ENCODE data around the gene NFATC1.

The NFATC1 gene

GRCh38 chr18:79567481-79568147, 171.9 kb downstream of the NFATC1 start:
- Histone ChIP-seq H3K18ac (ENCODE audit: low read length) (peak overlapping the region; percentile 95), H3K9me3 (replicated peaks in 1 of 2; ENCODE audit: control insufficient read depth in 2 of 2, insufficient read depth in 1 of 2, low read depth in 1 of 2, low read length in 2 of 2) (no peaks in the 10 kb centered on the region), H2BK5ac (ENCODE audit: low read length) (peak overlapping the region; percentile 57), H2BK12ac (ENCODE audit: low read length) (no peak overlapping the region), H2AK5ac (ENCODE audit: low read depth, low read length) (peak overlapping the region; percentile 70), H3K79me1 (ENCODE audit: low read depth, low read length) (no peaks in the 10 kb centered on the region), H3K36me3 (replicated peaks in 1 of 2; ENCODE audit: control insufficient read depth in 2 of 2, insufficient read depth in 2 of 2, low read length in 2 of 2) (no peaks in the 10 kb centered on the region), H2BK15ac (ENCODE audit: low read length) (no peak overlapping the region), H3K4me1 (ENCODE audit: control insufficient read depth in 2 of 2, insufficient read depth in 1 of 2, low read depth in 1 of 2, low read length in 2 of 2) (peaks cover 10 to 24% of the 10 kb centered on the region in 2 donors), H3K23ac (ENCODE audit: low read depth, low read length, poor library complexity) (no peak overlapping the region), H3K4me3 (ENCODE audit: low read length in 2 of 2) (no peak overlapping the region), H3K4me2 (ENCODE audit: insufficient read depth, low read length, poor library complexity, severe bottlenecking) (peak overlapping the region; percentile 13), H3K14ac (ENCODE audit: low read length) (no peak overlapping the region), H3K27me3 (ENCODE audit: control insufficient read depth in 3 of 3, insufficient read depth in 3 of 3, low read depth in 1 of 3, low read length in 3 of 3) (no peaks in the 10 kb centered on the region), H2BK120ac (ENCODE audit: low read depth, low read length) (peak overlapping the region; percentile 81), H4K8ac (ENCODE audit: low read depth, low read length) (peak overlapping the region; percentile 66), H3K27ac (replicated peaks; ENCODE audit: low read length) (peak overlapping the region; percentile 68), H4K91ac (ENCODE audit: low read depth, low read length, poor library complexity) (peak overlapping the region; percentile 90), H3K4ac (ENCODE audit: low read length) (no peak overlapping the region), H2AFZ (ENCODE audit: low read length) (peak overlapping the region; percentile 86), H3K9ac (ENCODE audit: low read depth, low read length, poor library complexity) (no peak overlapping the region)
- WGBS, 2 donors (ENCODE audit: extremely low coverage in 2 of 2, insufficient read length in 2 of 2, insufficient replicate concordance in 1 of 2), result no CpG with 5 or more reads among the region's 28 CpGs
- DNase-seq (ENCODE audit: low spot score), result peak; percentile 58

GRCh38 chr18:79568543-79569205, 172.9 kb downstream of the NFATC1 start:
- DNase-seq (ENCODE audit: low spot score), result no peak
- no CpG with 5 or more reads among the region's 13 CpGs for WGBS, 2 donors (ENCODE audit: extremely low coverage in 2 of 2, insufficient read length in 2 of 2, insufficient replicate concordance in 1 of 2)
- Histone ChIP-seq H3K4me3 (ENCODE audit: low read length in 2 of 2) (no peak overlapping the region), H2BK5ac (ENCODE audit: low read length) (no peak overlapping the region), H3K18ac (ENCODE audit: low read length) (no peak overlapping the region), H3K23ac (ENCODE audit: low read depth, low read length, poor library complexity) (no peak overlapping the region), H3K9me3 (replicated peaks in 1 of 2; ENCODE audit: control insufficient read depth in 2 of 2, insufficient read depth in 1 of 2, low read depth in 1 of 2, low read length in 2 of 2) (peaks cover 5 to 10% of the 10 kb centered on the region in 2 donors), H3K4ac (ENCODE audit: low read length) (no peak overlapping the region), H2BK15ac (ENCODE audit: low read length) (no peak overlapping the region), H3K14ac (ENCODE audit: low read length) (no peak overlapping the region), H3K4me2 (ENCODE audit: insufficient read depth, low read length, poor library complexity, severe bottlenecking) (no peak overlapping the region), H2AFZ (ENCODE audit: low read length) (no peak overlapping the region), H2BK12ac (ENCODE audit: low read length) (no peak overlapping the region), H3K27me3 (ENCODE audit: control insufficient read depth in 3 of 3, insufficient read depth in 3 of 3, low read depth in 1 of 3, low read length in 3 of 3) (no peaks in the 10 kb centered on the region), H2AK5ac (ENCODE audit: low read depth, low read length) (peak overlapping the region; percentile 21), H3K36me3 (replicated peaks in 1 of 2; ENCODE audit: control insufficient read depth in 2 of 2, insufficient read depth in 2 of 2, low read length in 2 of 2) (no peaks in the 10 kb centered on the region), H3K79me1 (ENCODE audit: low read depth, low read length) (no peaks in the 10 kb centered on the region), H4K91ac (ENCODE audit: low read depth, low read length, poor library complexity) (no peak overlapping the region), H3K4me1 (ENCODE audit: control insufficient read depth in 2 of 2, insufficient read depth in 1 of 2, low read depth in 1 of 2, low read length in 2 of 2) (peaks cover 10 to 24% of the 10 kb centered on the region in 2 donors), H3K9ac (ENCODE audit: low read depth, low read length, poor library complexity) (no peak overlapping the region), H4K8ac (ENCODE audit: low read depth, low read length) (no peak overlapping the region), H3K27ac (replicated peaks; ENCODE audit: low read length) (no peak overlapping the region), H2BK120ac (ENCODE audit: low read depth, low read length) (no peak overlapping the region)

- Histone ChIP-seq H2BK5ac (ENCODE audit: low read length) (no peak overlapping the region), H2BK12ac (ENCODE audit: low read length) (peak overlapping the region; percentile 98), H3K4me2 (ENCODE audit: insufficient read depth, low read length, poor library complexity, severe bottlenecking) (no peak overlapping the region), H2BK15ac (ENCODE audit: low read length) (peak overlapping the region; percentile 6), H2AFZ (ENCODE audit: low read length) (no peak overlapping the region), H3K18ac (ENCODE audit: low read length) (peak overlapping the region; percentile 29), H3K27me3 (ENCODE audit: control insufficient read depth in 3 of 3, insufficient read depth in 3 of 3, low read depth in 1 of 3, low read length in 3 of 3) (no peaks in the 10 kb centered on the region), H4K91ac (ENCODE audit: low read depth, low read length, poor library complexity) (peak overlapping the region; percentile 76), H3K79me1 (ENCODE audit: low read depth, low read length) (no peaks in the 10 kb centered on the region), H4K8ac (ENCODE audit: low read depth, low read length) (no peak overlapping the region), H3K9me3 (replicated peaks in 1 of 2; ENCODE audit: control insufficient read depth in 2 of 2, insufficient read depth in 1 of 2, low read depth in 1 of 2, low read length in 2 of 2) (peaks cover 10 to 14% of the 10 kb centered on the region in 2 donors), H3K4me3 (ENCODE audit: low read length in 2 of 2) (peak overlapping the region in 1 of 2 donors; percentile 25), H3K23ac (ENCODE audit: low read depth, low read length, poor library complexity) (peak overlapping the region; percentile 76), H3K14ac (ENCODE audit: low read length) (peak overlapping the region; percentile 40), H3K36me3 (replicated peaks in 1 of 2; ENCODE audit: control insufficient read depth in 2 of 2, insufficient read depth in 2 of 2, low read length in 2 of 2) (no peaks in the 10 kb centered on the region), H3K4ac (ENCODE audit: low read length) (peak overlapping the region; percentile 4), H2BK120ac (ENCODE audit: low read depth, low read length) (no peak overlapping the region), H3K4me1 (ENCODE audit: control insufficient read depth in 2 of 2, insufficient read depth in 1 of 2, low read depth in 1 of 2, low read length in 2 of 2) (peaks cover 10 to 24% of the 10 kb centered on the region in 2 donors), H3K9ac (ENCODE audit: low read depth, low read length, poor library complexity) (peak overlapping the region; percentile 60), H3K27ac (replicated peaks; ENCODE audit: low read length) (no peak overlapping the region), H2AK5ac (ENCODE audit: low read depth, low read length) (peak overlapping the region; percentile 68)
- DNase-seq (ENCODE audit: low spot score), result no peak
- no CpG with 5 or more reads among the region's 18 CpGs for WGBS, 2 donors (ENCODE audit: extremely low coverage in 2 of 2, insufficient read length in 2 of 2, insufficient replicate concordance in 1 of 2)
Observed at GRCh38 chr18:79569720-79570119, 174.0 kb downstream of the NFATC1 start.

Data from neuronal stem cell (in vitro differentiated cells).